Left lung (tissue), 10 donors: ENCODE results near the gene ZNF594. TPM values are rescaled to one million over a fixed set of nuclear protein-coding genes. Genes with fewer than 3 reads are reported as not detected.
A peak's percentile ranks its signal among the peaks of the same experiment; 100 is the strongest.
"Not testable (repeated sequence)": the region's sequence is repeated elsewhere in the genome, so short reads cannot be mapped to it uniquely, and the experiment has no call there.

ENCODE experiments used
- ATAC-seq: fragments of 200-7000 bp; cut with Tn5 transposase; one replicate; pipeline ENCODE4 v1.9.1; 2020; ENCODE audit warnings: moderate library complexity
- DNase-seq, 4 donors: peaks; one replicate each; pipeline ENCODE4 v3.0.0-alpha.2; 2013 to 2020
- H3K27ac ChIP-seq, 2 donors: fragments of 200-600 bp; sonication (generic) in 1 of 2; one replicate each; pipeline versions ENCODE4 v1.5.0 to v1.8.0; 2020 to 2021
- H3K27me3 ChIP-seq, 2 donors: fragments of 200-600 bp; sonication (generic) in 1 of 2; one replicate each; pipeline versions ENCODE4 v1.5.0 to v1.8.0; 2020 to 2021
- H3K36me3 ChIP-seq, 2 donors: fragments of 200-600 bp; sonication (generic) in 1 of 2; one replicate each; pipeline versions ENCODE4 v1.5.0 to v1.8.0; 2020 to 2021
- H3K4me1 ChIP-seq, 2 donors: fragments of 200-600 bp; one replicate each; pipeline ENCODE4 v1.8.0; 2021
- H3K4me3 ChIP-seq, 2 donors: fragments of 200-600 bp; sonication (generic) in 1 of 2; one replicate each; pipeline versions ENCODE4 v1.5.0 to v1.8.0; 2020 to 2021; ENCODE audit warnings: mild to moderate bottlenecking in 1 of 2
- H3K9me3 ChIP-seq, 2 donors: fragments of 200-600 bp; sonication (generic) in 1 of 2; one replicate each; pipeline versions ENCODE4 v1.5.0 to v1.8.0; 2020 to 2021
- CTCF ChIP-seq, 2 donors: fragments of 200-600 bp; sonication (generic) in 1 of 2; IDR thresholded peaks; one replicate each; pipeline versions ENCODE4 v1.5.0 to v1.8.0; 2021; ENCODE audit warnings: antibody characterized with exemption in 2 of 2
- intact Hi-C, 2 donors: fragments of 100-400 bp; cut with DNase I; formaldehyde crosslinking; loops; one replicate each; pipeline versions ENCODE4 v1.11.2 to v1.14.2; 2022
- polyA plus RNA-seq, 6 donors: library from polyadenylated mRNA; unstranded; fragments of 120-200 nt; gene quantifications; one replicate each; pipeline ENCODE4 v1.2.1, GENCODE V29; 2013; ENCODE audit not compliant: insufficient read length in 6 of 6
- total RNA-seq, 2 donors: library from RNA; stranded (reverse); fragmentation: NEBNext Ultra II Directional; extraction: Animal tissue kit (Norgen Biotek cat#: 25700); gene quantifications; one replicate each; pipeline ENCODE4 v1.2.1, GENCODE V29; 2021
- donor health status: DM: no; HTN: yes; CAD: no.
- donor health status: DM: no; HTN: no; CAD: no.

ZNF594 gene
- total and polyA plus RNA-seq, 8 donors: 6.5 to 22.5 (median 19.1) TPM

DNA sequence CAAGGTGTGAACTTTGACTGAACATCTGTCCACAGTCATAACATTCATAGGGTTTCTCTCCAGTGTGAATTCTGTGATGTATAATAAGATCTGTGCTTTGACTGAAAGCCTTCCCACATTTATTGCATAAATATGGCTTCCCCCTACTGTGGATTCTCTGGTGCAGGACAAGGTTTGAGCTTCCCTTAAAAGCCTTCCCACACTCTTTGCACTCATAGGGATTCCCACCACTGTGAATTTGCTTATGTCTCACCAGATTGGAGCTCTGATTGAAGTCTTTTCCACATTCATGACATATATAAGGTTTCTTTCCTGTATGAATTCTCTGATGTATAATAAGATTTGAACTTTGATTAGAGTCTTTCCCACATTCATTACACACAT is 8.3 kb downstream of the ZNF594 start:
- no peak for ATAC-seq
- Histone ChIP-seq H3K4me3 (no peak overlapping the region), H3K27me3 (no peaks in the 10 kb centered on the region), H3K36me3 (peaks cover 0 to 41% of the 10 kb centered on the region in 2 donors), H3K27ac (no peak overlapping the region), H3K4me1 (no peaks in the 10 kb centered on the region), H3K9me3 (peaks cover 26 to 100% of the 10 kb centered on the region in 2 donors)
- TF ChIP-seq CTCF (IDR thresholded peaks at IDR 0.05): no peak
- intact Hi-C loops: no loop called here
- no peak for DNase-seq

DNA sequence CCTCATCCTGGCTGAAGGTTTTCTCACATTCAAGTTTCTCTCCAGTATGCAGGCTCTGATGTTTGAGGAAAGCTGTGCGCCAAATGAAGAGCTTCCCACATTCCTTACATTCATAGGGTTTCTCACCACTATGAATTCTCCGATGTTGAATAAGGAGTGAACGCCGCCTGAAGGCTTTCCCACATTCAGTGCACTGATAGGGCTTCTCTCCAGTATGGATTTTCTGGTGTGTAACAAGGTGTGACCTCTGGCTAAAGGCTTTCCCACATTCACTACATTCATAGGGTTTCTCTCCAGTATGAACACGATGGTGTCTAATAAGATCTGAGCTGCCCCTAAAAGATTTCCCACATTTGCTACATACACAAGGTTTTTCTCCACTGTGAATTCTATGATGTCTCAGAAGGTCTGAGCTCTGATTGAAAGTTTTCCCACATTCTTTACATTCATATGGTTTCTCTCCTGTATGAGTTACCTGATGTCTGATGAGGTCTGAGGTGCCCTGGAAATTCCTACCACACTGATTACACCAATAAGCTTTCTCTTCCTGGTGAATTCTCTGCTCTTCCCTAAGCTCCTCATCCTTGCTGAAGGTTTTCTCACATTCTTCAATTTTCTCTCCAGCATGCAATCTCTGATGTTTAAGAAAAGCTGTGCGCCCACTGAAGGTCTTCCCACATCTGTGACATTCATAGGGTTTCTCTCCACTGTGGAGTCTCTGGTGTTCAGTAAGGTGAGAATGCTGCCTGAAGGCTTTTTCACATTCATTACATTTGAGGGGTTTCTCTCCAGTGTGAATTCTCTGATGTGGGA is 8.9 kb downstream of the ZNF594 start:
- Histone ChIP-seq H3K27ac (no peak overlapping the region), H3K27me3 (no peaks in the 10 kb centered on the region), H3K9me3 (peaks cover 26 to 100% of the 10 kb centered on the region in 2 donors), H3K36me3 (peaks cover 0 to 39% of the 10 kb centered on the region in 2 donors), H3K4me1 (no peaks in the 10 kb centered on the region), H3K4me3 (no peak overlapping the region)
- intact Hi-C loops: no loop called here
- DNase-seq (no peak), ATAC-seq (no peak)
- no peak for TF ChIP-seq CTCF (IDR thresholded peaks at IDR 0.05)

GRCh38 chr17:5181509-5182305 is 10.0 kb downstream of the ZNF594 start:
- no peaks in the 10 kb centered on the region for H3K4me1 ChIP-seq
- H3K27me3 ChIP-seq: no peaks in the 10 kb centered on the region
- no peak for DNase-seq
- no peak overlapping the region for H3K4me3 ChIP-seq
- H3K9me3 ChIP-seq: peaks cover 26 to 100% of the 10 kb centered on the region in 2 donors
- no peak for TF ChIP-seq CTCF (IDR thresholded peaks at IDR 0.05)
- no peak overlapping the region for H3K27ac ChIP-seq
- H3K36me3 ChIP-seq: peaks cover 0 to 37% of the 10 kb centered on the region in 2 donors
- intact Hi-C loops: no loop called here
- no peak for ATAC-seq

DNA sequence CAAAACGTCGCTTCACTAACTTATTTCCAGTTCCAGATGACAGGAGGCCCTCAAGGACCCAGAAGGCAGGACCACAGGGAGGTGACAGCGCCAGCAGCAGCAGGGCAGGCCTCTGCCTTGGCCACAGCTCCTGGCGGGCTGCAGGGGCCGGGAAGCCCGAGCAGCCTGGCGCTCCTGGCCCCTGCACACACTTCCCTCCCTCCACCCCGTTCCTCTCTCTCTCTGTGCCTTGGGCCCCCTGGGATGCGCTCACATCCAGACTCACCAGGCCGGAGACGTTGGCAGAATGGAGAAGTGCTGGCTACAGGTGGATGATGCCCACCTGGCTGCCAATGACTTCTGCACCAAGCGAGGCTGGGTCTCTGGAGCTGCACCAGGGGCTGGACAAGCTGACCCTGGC is 12.7 kb downstream of the ZNF594 start:
- Histone ChIP-seq H3K36me3 (peaks cover 0 to 37% of the 10 kb centered on the region in 2 donors), H3K9me3 (peaks cover 26 to 97% of the 10 kb centered on the region in 2 donors), H3K27me3 (no peaks in the 10 kb centered on the region), H3K4me1 (no peaks in the 10 kb centered on the region), H3K4me3 (no peak overlapping the region), H3K27ac (no peak overlapping the region)
- TF ChIP-seq CTCF (IDR thresholded peaks at IDR 0.05): no peak
- DNase-seq (no peak), ATAC-seq (no peak)
- intact Hi-C loops: no loop called here

GRCh38 chr17:5175027-5175426 is 16.6 kb downstream of the ZNF594 start:
- H3K4me3 ChIP-seq, ATAC-seq, intact Hi-C loops, H3K27ac ChIP-seq, H3K4me1 ChIP-seq, H3K27me3 ChIP-seq, DNase-seq: not testable (repeated sequence)
- Histone ChIP-seq H3K36me3 (peaks cover 0 to 25% of the 10 kb centered on the region in 2 donors), H3K9me3 (peaks cover 8 to 73% of the 10 kb centered on the region in 2 donors)

DNA sequence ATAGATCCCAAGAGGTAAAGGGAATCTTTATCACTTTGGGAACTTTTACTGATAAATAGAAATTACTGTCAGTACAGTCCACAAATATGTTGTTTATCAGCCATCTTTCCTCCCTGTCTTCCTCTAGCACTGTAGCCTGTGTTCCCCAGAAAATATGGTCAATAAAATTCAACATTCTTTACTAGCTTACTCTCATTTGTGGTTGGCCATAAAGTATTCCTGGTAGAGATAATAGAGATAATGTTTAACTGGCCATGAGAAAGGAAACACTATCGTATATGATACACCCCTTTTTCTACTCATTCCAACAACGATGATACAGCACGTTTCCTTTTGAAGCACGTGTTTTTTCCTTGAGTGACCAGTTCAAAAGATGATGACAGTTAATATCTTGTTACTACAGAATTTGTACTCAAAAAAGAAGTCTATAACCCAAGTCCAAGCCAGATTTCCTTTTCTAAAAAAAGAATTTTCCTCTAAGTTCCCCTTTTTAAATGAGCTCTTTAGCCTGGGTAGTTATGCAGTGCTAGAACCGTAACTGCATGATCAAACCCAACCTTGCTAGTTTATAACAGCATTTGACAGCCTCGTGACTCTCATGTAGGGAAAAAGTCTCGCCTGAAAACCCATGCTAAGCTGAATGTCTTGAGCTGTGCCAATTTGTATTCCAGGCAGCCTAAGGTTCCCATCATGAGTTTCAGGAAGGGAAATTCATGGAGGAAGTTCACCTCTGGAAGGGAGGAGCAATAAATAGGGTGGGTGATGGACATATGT is 25.7 kb downstream of the ZNF594 start:
- H3K36me3 ChIP-seq, H3K27me3 ChIP-seq, intact Hi-C loops, H3K4me3 ChIP-seq, H3K9me3 ChIP-seq, DNase-seq, H3K4me1 ChIP-seq, ATAC-seq: not testable (repeated sequence)
- peak overlapping the region in 1 of 2 donors; percentile 70 for H3K27ac ChIP-seq
